Measurements from ENCODE around the gene KCNC3.

KCNC3 gene

GRCh38 chr19:50314724-50315708 lies 14.2 kb downstream of the KCNC3 start:
- Mint-ChIP-seq H3K27me3 (peaks cover 62% of the 10 kb centered on the region), H3K36me3 (ENCODE audit: low read depth) (no peaks in the 10 kb centered on the region), H3K4me3 (peak overlapping the region; percentile 34), H3K27ac (no peak overlapping the region), H3K9me3 (no peaks in the 10 kb centered on the region), H3K4me1 (peaks cover 13% of the 10 kb centered on the region)
- ATAC-seq (no peak), DNase-seq (no peak)

- H3K36me3 Mint-ChIP-seq (ENCODE audit: low read depth): no peaks in the 10 kb centered on the region
- peaks cover 13% of the 10 kb centered on the region for H3K4me1 Mint-ChIP-seq
- DNase-seq (no peak), ATAC-seq (no peak)
- peaks cover 63% of the 10 kb centered on the region for H3K27me3 Mint-ChIP-seq
- H3K27ac Mint-ChIP-seq: no peak overlapping the region
- no peaks in the 10 kb centered on the region for H3K9me3 Mint-ChIP-seq
- no peak overlapping the region for H3K4me3 Mint-ChIP-seq
Observed at GRCh38 chr19:50313812-50314536, 15.2 kb downstream of the KCNC3 start.

- H3K27me3 Mint-ChIP-seq: peaks cover 68% of the 10 kb centered on the region
- no peaks in the 10 kb centered on the region for H3K9me3 Mint-ChIP-seq
- peaks cover 13% of the 10 kb centered on the region for H3K4me1 Mint-ChIP-seq
- H3K36me3 Mint-ChIP-seq (ENCODE audit: low read depth): no peaks in the 10 kb centered on the region
- no peak overlapping the region for H3K27ac Mint-ChIP-seq
- ATAC-seq (no peak), DNase-seq (no peak)
- H3K4me3 Mint-ChIP-seq: no peak overlapping the region
Observed at GRCh38 chr19:50312967-50313811, 16.0 kb downstream of the KCNC3 start.

- Mint-ChIP-seq H3K4me1 (peaks cover 13% of the 10 kb centered on the region), H3K36me3 (ENCODE audit: low read depth) (no peaks in the 10 kb centered on the region), H3K27me3 (peaks cover 65% of the 10 kb centered on the region), H3K9me3 (no peaks in the 10 kb centered on the region), H3K4me3 (no peak overlapping the region), H3K27ac (no peak overlapping the region)
- DNase-seq: no peak
- ATAC-seq: no peak
Observed at GRCh38 chr19:50311723-50312635, 17.2 kb downstream of the KCNC3 start.

- H3K27me3 Mint-ChIP-seq: peaks cover 61% of the 10 kb centered on the region
- no peak overlapping the region for H3K27ac Mint-ChIP-seq
- no peak for DNase-seq
- H3K9me3 Mint-ChIP-seq: no peaks in the 10 kb centered on the region
- ATAC-seq: no peak
- H3K4me1 Mint-ChIP-seq: peaks cover 9% of the 10 kb centered on the region
- H3K36me3 Mint-ChIP-seq (ENCODE audit: low read depth): no peaks in the 10 kb centered on the region
- no peak overlapping the region for H3K4me3 Mint-ChIP-seq
Observed at GRCh38 chr19:50310759-50311465, 18.3 kb downstream of the KCNC3 start.

GRCh38 chr19:50309396-50310125 lies 19.6 kb downstream of the KCNC3 start:
- Mint-ChIP-seq H3K9me3 (no peaks in the 10 kb centered on the region), H3K4me1 (peaks cover 2% of the 10 kb centered on the region), H3K4me3 (no peak overlapping the region), H3K36me3 (ENCODE audit: low read depth) (no peaks in the 10 kb centered on the region), H3K27ac (no peak overlapping the region), H3K27me3 (peaks cover 64% of the 10 kb centered on the region)
- DNase-seq (no peak), ATAC-seq (no peak)

GRCh38 chr19:50308991-50309390 lies 20.2 kb downstream of the KCNC3 start:
- DNase-seq: no peak
- H3K27ac Mint-ChIP-seq: no peak overlapping the region
- ATAC-seq: no peak
- H3K4me3 Mint-ChIP-seq: no peak overlapping the region
- H3K36me3 Mint-ChIP-seq (ENCODE audit: low read depth): no peaks in the 10 kb centered on the region
- H3K4me1 Mint-ChIP-seq: no peaks in the 10 kb centered on the region
- no peaks in the 10 kb centered on the region for H3K9me3 Mint-ChIP-seq
- peaks cover 61% of the 10 kb centered on the region for H3K27me3 Mint-ChIP-seq

GRCh38 chr19:50303558-50303957 lies 25.6 kb downstream of the KCNC3 start:
- DNase-seq (no peak), ATAC-seq (no peak)
- Mint-ChIP-seq H3K4me1 (peaks cover 19% of the 10 kb centered on the region), H3K9me3 (no peaks in the 10 kb centered on the region), H3K27ac (no peak overlapping the region), H3K27me3 (peaks cover 35% of the 10 kb centered on the region), H3K4me3 (no peak overlapping the region), H3K36me3 (ENCODE audit: low read depth) (no peaks in the 10 kb centered on the region)

GRCh38 chr19:50301607-50301971 lies 27.6 kb downstream of the KCNC3 start:
- H3K4me3 Mint-ChIP-seq: no peak overlapping the region
- no peak overlapping the region for H3K27ac Mint-ChIP-seq
- ATAC-seq: no peak
- no peaks in the 10 kb centered on the region for H3K9me3 Mint-ChIP-seq
- no peak for DNase-seq
- H3K27me3 Mint-ChIP-seq: peaks cover 31% of the 10 kb centered on the region
- H3K36me3 Mint-ChIP-seq (ENCODE audit: low read depth): no peaks in the 10 kb centered on the region
- peaks cover 19% of the 10 kb centered on the region for H3K4me1 Mint-ChIP-seq

GRCh38 chr19:50300814-50301606 lies 28.2 kb downstream of the KCNC3 start:
- Mint-ChIP-seq H3K9me3 (no peaks in the 10 kb centered on the region), H3K4me3 (no peak overlapping the region), H3K36me3 (ENCODE audit: low read depth) (no peaks in the 10 kb centered on the region), H3K27me3 (peaks cover 31% of the 10 kb centered on the region), H3K4me1 (peaks cover 19% of the 10 kb centered on the region), H3K27ac (no peak overlapping the region)
- ATAC-seq (peak; percentile 98), DNase-seq (peak; percentile 10)

GRCh38 chr19:50300051-50300450 lies 29.1 kb downstream of the KCNC3 start:
- Mint-ChIP-seq H3K36me3 (ENCODE audit: low read depth) (no peaks in the 10 kb centered on the region), H3K4me1 (peaks cover 19% of the 10 kb centered on the region), H3K4me3 (no peak overlapping the region), H3K27me3 (peaks cover 25% of the 10 kb centered on the region), H3K27ac (no peak overlapping the region), H3K9me3 (no peaks in the 10 kb centered on the region)
- ATAC-seq (no peak), DNase-seq (no peak)

Measured in activated naive CD8-positive, alpha-beta T cell treated with anti-CD3 and anti-CD28 coated beads, Interleukin-2, amount 50 U/mL, for 24 hours (primary cell).